ENCODE results near the gene CNOT10.
A peak's percentile ranks its signal among the peaks of the same experiment; 100 is the strongest.
"Not testable (repeated sequence)": the region's sequence is repeated elsewhere in the genome, so short reads cannot be mapped to it uniquely, and the experiment has no call there.

CNOT10 gene

GRCh38 chr3:32696523-32696922 lies 11.5 kb downstream of the CNOT10 start:
- DNase-seq (ENCODE audit: low spot score) = no peak

GRCh38 chr3:32698506-32698905 lies 13.5 kb downstream of the CNOT10 start:
- no peak for DNase-seq (ENCODE audit: low spot score)

- DNase-seq (ENCODE audit: low spot score) = no peak
Measured at GRCh38 chr3:32699429-32699828, 14.4 kb downstream of the CNOT10 start.

GRCh38 chr3:32700244-32700643 lies 15.3 kb downstream of the CNOT10 start:
- DNase-seq (ENCODE audit: low spot score) = no peak

GRCh38 chr3:32703491-32703972 lies 18.5 kb downstream of the CNOT10 start:
- no peak for DNase-seq (ENCODE audit: low spot score)

- DNase-seq (ENCODE audit: low spot score) = no peak
Measured at GRCh38 chr3:32705232-32705631, 20.2 kb downstream of the CNOT10 start.

- no peak for DNase-seq (ENCODE audit: low spot score)
Measured at GRCh38 chr3:32706348-32707025, 21.5 kb downstream of the CNOT10 start.

GRCh38 chr3:32707026-32707370 lies 22.0 kb downstream of the CNOT10 start:
- no peak for DNase-seq (ENCODE audit: low spot score)

- DNase-seq (ENCODE audit: low spot score) = no peak
Measured at GRCh38 chr3:32708672-32709283, 23.8 kb downstream of the CNOT10 start.

GRCh38 chr3:32709346-32709745 lies 24.4 kb downstream of the CNOT10 start:
- DNase-seq (ENCODE audit: low spot score) = no peak

- no peak for DNase-seq (ENCODE audit: low spot score)
Measured at GRCh38 chr3:32712506-32713055, 27.6 kb downstream of the CNOT10 start.

GRCh38 chr3:32713181-32713580 lies 28.2 kb downstream of the CNOT10 start:
- no peak for DNase-seq (ENCODE audit: low spot score)

GRCh38 chr3:32719335-32719734 lies 34.3 kb downstream of the CNOT10 start:
- DNase-seq (ENCODE audit: low spot score) = no peak

- DNase-seq (ENCODE audit: low spot score) = no peak
Measured at GRCh38 chr3:32719931-32720330, 34.9 kb downstream of the CNOT10 start.

- no peak for DNase-seq (ENCODE audit: low spot score)
Measured at GRCh38 chr3:32725721-32726120, 40.7 kb downstream of the CNOT10 start.

- peak; percentile 36 for DNase-seq (ENCODE audit: low spot score)
Measured at GRCh38 chr3:32733631-32734229, 48.7 kb downstream of the CNOT10 start.

GRCh38 chr3:32734756-32735155 lies 49.8 kb downstream of the CNOT10 start:
- no peak for DNase-seq (ENCODE audit: low spot score)

GRCh38 chr3:32743470-32743869 lies 58.5 kb downstream of the CNOT10 start:
- not testable (repeated sequence) for DNase-seq (ENCODE audit: low spot score)

GRCh38 chr3:32743934-32744333 lies 58.9 kb downstream of the CNOT10 start:
- DNase-seq (ENCODE audit: low spot score) = no peak

- no peak for DNase-seq (ENCODE audit: low spot score)
Measured at GRCh38 chr3:32751377-32751776, 66.4 kb downstream of the CNOT10 start.

GRCh38 chr3:32755761-32756160 lies 70.8 kb downstream of the CNOT10 start:
- DNase-seq (ENCODE audit: low spot score) = no peak

GRCh38 chr3:32757618-32758374 lies 72.8 kb downstream of the CNOT10 start:
- no peak for DNase-seq (ENCODE audit: low spot score)
